ENCODE measurements around the gene SND1.

SND1 gene

GRCh38 chr7:128045158-128045557, 393.2 kb downstream of the SND1 start:
- no peak for DNase-seq (ENCODE audit: low read depth, low spot score)

GRCh38 chr7:128045766-128046165, 393.8 kb downstream of the SND1 start:
- DNase-seq (ENCODE audit: low read depth, low spot score) = no peak
- no peak overlapping the region for H3K9ac ChIP-seq (ENCODE audit: insufficient read length)
- TF ChIP-seq FOXP2 (optimal IDR thresholded peaks at IDR 0.05; ENCODE audit: control extremely low read depth, extremely low read length, insufficient read depth) (no peak), EZH2 (IDR thresholded peaks at IDR 0.05) (no peak)
- H3K27ac ChIP-seq = no peak overlapping the region
- no peaks in the 10 kb centered on the region for H3K36me3 ChIP-seq (ENCODE audit: insufficient read depth, low read length)
- no peak overlapping the region for H3K4me3 ChIP-seq
- H3K9me3 ChIP-seq (ENCODE audit: low read depth, low read length) = no peaks in the 10 kb centered on the region

More at GRCh38 chr7:128045158-128045557, 393.2 kb downstream of the SND1 start:
- Histone ChIP-seq H3K4me3 (no peak overlapping the region), H3K27ac (no peak overlapping the region), H3K9me3 (ENCODE audit: low read depth, low read length) (no peaks in the 10 kb centered on the region), H3K36me3 (ENCODE audit: insufficient read depth, low read length) (no peaks in the 10 kb centered on the region), H3K9ac (ENCODE audit: insufficient read length) (no peak overlapping the region)
- TF ChIP-seq POLR2AphosphoS5 (IDR thresholded peaks at IDR 0.05; ENCODE audit: borderline replicate concordance, low read depth, low read length) (no peak), FOXP2 (optimal IDR thresholded peaks at IDR 0.05; ENCODE audit: control extremely low read depth, extremely low read length, insufficient read depth) (no peak), EZH2 (IDR thresholded peaks at IDR 0.05) (no peak)

GRCh38 chr7:128052404-128052803, 400.4 kb downstream of the SND1 start:
- no peak for DNase-seq (ENCODE audit: low read depth, low spot score)
- H3K9ac ChIP-seq (ENCODE audit: insufficient read length) = no peak overlapping the region
- H3K9me3 ChIP-seq (ENCODE audit: low read depth, low read length) = no peaks in the 10 kb centered on the region
- H3K4me3 ChIP-seq = no peak overlapping the region
- no peaks in the 10 kb centered on the region for H3K36me3 ChIP-seq (ENCODE audit: insufficient read depth, low read length)
- no peak for TF ChIP-seq EZH2 (IDR thresholded peaks at IDR 0.05)
- no peak for TF ChIP-seq FOXP2 (optimal IDR thresholded peaks at IDR 0.05; ENCODE audit: control extremely low read depth, extremely low read length, insufficient read depth)
- TF ChIP-seq POLR2AphosphoS5 (IDR thresholded peaks at IDR 0.05; ENCODE audit: borderline replicate concordance, low read depth, low read length) = no peak
- H3K27ac ChIP-seq = no peak overlapping the region

- Histone ChIP-seq H3K27ac (no peak overlapping the region), H3K36me3 (ENCODE audit: insufficient read depth, low read length) (no peaks in the 10 kb centered on the region), H3K9me3 (ENCODE audit: low read depth, low read length) (no peaks in the 10 kb centered on the region), H3K9ac (ENCODE audit: insufficient read length) (no peak overlapping the region), H3K4me3 (no peak overlapping the region)
- TF ChIP-seq POLR2AphosphoS5 (IDR thresholded peaks at IDR 0.05; ENCODE audit: borderline replicate concordance, low read depth, low read length) = no peak
- no peak for TF ChIP-seq FOXP2 (optimal IDR thresholded peaks at IDR 0.05; ENCODE audit: control extremely low read depth, extremely low read length, insufficient read depth)
- TF ChIP-seq EZH2 (IDR thresholded peaks at IDR 0.05) = no peak
- no peak for DNase-seq (ENCODE audit: low read depth, low spot score)
Measured at GRCh38 chr7:128053023-128053422, 401.0 kb downstream of the SND1 start.

GRCh38 chr7:128053991-128054390, 402.0 kb downstream of the SND1 start:
- H3K4me3 ChIP-seq = no peak overlapping the region
- no peak overlapping the region for H3K27ac ChIP-seq
- DNase-seq (ENCODE audit: low read depth, low spot score) = no peak
- H3K36me3 ChIP-seq (ENCODE audit: insufficient read depth, low read length) = no peaks in the 10 kb centered on the region
- TF ChIP-seq FOXP2 (optimal IDR thresholded peaks at IDR 0.05; ENCODE audit: control extremely low read depth, extremely low read length, insufficient read depth) = no peak
- TF ChIP-seq EZH2 (IDR thresholded peaks at IDR 0.05) = no peak
- no peaks in the 10 kb centered on the region for H3K9me3 ChIP-seq (ENCODE audit: low read depth, low read length)
- H3K9ac ChIP-seq (ENCODE audit: insufficient read length) = no peak overlapping the region

- no peak for DNase-seq (ENCODE audit: low read depth, low spot score)
- TF ChIP-seq FOXP2 (optimal IDR thresholded peaks at IDR 0.05; ENCODE audit: control extremely low read depth, extremely low read length, insufficient read depth) = no peak
- TF ChIP-seq EZH2 (IDR thresholded peaks at IDR 0.05) = no peak
- TF ChIP-seq POLR2AphosphoS5 (IDR thresholded peaks at IDR 0.05; ENCODE audit: borderline replicate concordance, low read depth, low read length) = no peak
- Histone ChIP-seq H3K9ac (ENCODE audit: insufficient read length) (no peak overlapping the region), H3K9me3 (ENCODE audit: low read depth, low read length) (no peaks in the 10 kb centered on the region), H3K36me3 (ENCODE audit: insufficient read depth, low read length) (no peaks in the 10 kb centered on the region), H3K27ac (no peak overlapping the region), H3K4me3 (no peak overlapping the region)
Measured at GRCh38 chr7:128054511-128054910, 402.5 kb downstream of the SND1 start.

GRCh38 chr7:128055637-128056036, 403.6 kb downstream of the SND1 start:
- H3K4me3 ChIP-seq = no peak overlapping the region
- no peaks in the 10 kb centered on the region for H3K36me3 ChIP-seq (ENCODE audit: insufficient read depth, low read length)
- no peaks in the 10 kb centered on the region for H3K9me3 ChIP-seq (ENCODE audit: low read depth, low read length)
- no peak for DNase-seq (ENCODE audit: low read depth, low spot score)
- no peak for TF ChIP-seq POLR2AphosphoS5 (IDR thresholded peaks at IDR 0.05; ENCODE audit: borderline replicate concordance, low read depth, low read length)
- TF ChIP-seq FOXP2 (optimal IDR thresholded peaks at IDR 0.05; ENCODE audit: control extremely low read depth, extremely low read length, insufficient read depth) = no peak
- TF ChIP-seq EZH2 (IDR thresholded peaks at IDR 0.05) = no peak
- no peak overlapping the region for H3K9ac ChIP-seq (ENCODE audit: insufficient read length)
- H3K27ac ChIP-seq = no peak overlapping the region

- H3K9ac ChIP-seq (ENCODE audit: insufficient read length) = no peak overlapping the region
- no peak overlapping the region for H3K27ac ChIP-seq
- no peak for TF ChIP-seq FOXP2 (optimal IDR thresholded peaks at IDR 0.05; ENCODE audit: control extremely low read depth, extremely low read length, insufficient read depth)
- TF ChIP-seq EZH2 (IDR thresholded peaks at IDR 0.05) = no peak
- TF ChIP-seq POLR2AphosphoS5 (IDR thresholded peaks at IDR 0.05; ENCODE audit: borderline replicate concordance, low read depth, low read length) = no peak
- DNase-seq (ENCODE audit: low read depth, low spot score) = no peak
- no peaks in the 10 kb centered on the region for H3K9me3 ChIP-seq (ENCODE audit: low read depth, low read length)
- no peaks in the 10 kb centered on the region for H3K36me3 ChIP-seq (ENCODE audit: insufficient read depth, low read length)
- no peak overlapping the region for H3K4me3 ChIP-seq
Measured at GRCh38 chr7:128056901-128057300, 404.9 kb downstream of the SND1 start.

GRCh38 chr7:128057909-128058308, 405.9 kb downstream of the SND1 start:
- DNase-seq (ENCODE audit: low read depth, low spot score) = no peak
- Histone ChIP-seq H3K9ac (ENCODE audit: insufficient read length) (no peak overlapping the region), H3K9me3 (ENCODE audit: low read depth, low read length) (no peaks in the 10 kb centered on the region), H3K36me3 (ENCODE audit: insufficient read depth, low read length) (no peaks in the 10 kb centered on the region), H3K27ac (no peak overlapping the region), H3K4me3 (no peak overlapping the region)
- no peak for TF ChIP-seq FOXP2 (optimal IDR thresholded peaks at IDR 0.05; ENCODE audit: control extremely low read depth, extremely low read length, insufficient read depth)
- TF ChIP-seq POLR2AphosphoS5 (IDR thresholded peaks at IDR 0.05; ENCODE audit: borderline replicate concordance, low read depth, low read length) = no peak
- no peak for TF ChIP-seq EZH2 (IDR thresholded peaks at IDR 0.05)
